Muscle layer of colon (tissue), 2 donors: ENCODE data around the gene ZNF574.

Source experiments
- H3K27ac ChIP-seq: one replicate; pipeline ENCODE4 v1.7.0; 2013; ENCODE audit warnings: low read depth, mild to moderate bottlenecking, low read length, moderate library complexity
- H3K27me3 ChIP-seq, 2 donors: one replicate each; pipeline ENCODE4 v1.7.0; 2013; ENCODE audit warnings: low read length in 2 of 2, mild to moderate bottlenecking in 2 of 2; ENCODE audit not compliant: insufficient read depth in 2 of 2, control insufficient read depth in 1 of 2
- H3K36me3 ChIP-seq: one replicate; pipeline ENCODE4 v1.7.0; 2013; ENCODE audit warnings: mild to moderate bottlenecking, low read length; ENCODE audit not compliant: insufficient read depth
- H3K4me1 ChIP-seq: one replicate; pipeline ENCODE4 v1.7.0; 2013; ENCODE audit warnings: mild to moderate bottlenecking, low read length; ENCODE audit not compliant: insufficient read depth
- H3K4me3 ChIP-seq, 2 donors: one replicate each; pipeline ENCODE4 v1.7.0; 2013; ENCODE audit warnings: low read length in 2 of 2, low read depth in 1 of 2, mild to moderate bottlenecking in 1 of 2, moderate library complexity in 1 of 2
- H3K9ac ChIP-seq: one replicate; pipeline ENCODE4 v1.7.0; 2013; ENCODE audit warnings: low read length
- H3K9me3 ChIP-seq: one replicate; pipeline ENCODE4 v1.7.0; 2013; ENCODE audit warnings: mild to moderate bottlenecking, low read length
- donor health status: abdominal sarcoma.
- donor health status: Adenocarcinoma of cecum.

Gene ZNF574

DNA sequence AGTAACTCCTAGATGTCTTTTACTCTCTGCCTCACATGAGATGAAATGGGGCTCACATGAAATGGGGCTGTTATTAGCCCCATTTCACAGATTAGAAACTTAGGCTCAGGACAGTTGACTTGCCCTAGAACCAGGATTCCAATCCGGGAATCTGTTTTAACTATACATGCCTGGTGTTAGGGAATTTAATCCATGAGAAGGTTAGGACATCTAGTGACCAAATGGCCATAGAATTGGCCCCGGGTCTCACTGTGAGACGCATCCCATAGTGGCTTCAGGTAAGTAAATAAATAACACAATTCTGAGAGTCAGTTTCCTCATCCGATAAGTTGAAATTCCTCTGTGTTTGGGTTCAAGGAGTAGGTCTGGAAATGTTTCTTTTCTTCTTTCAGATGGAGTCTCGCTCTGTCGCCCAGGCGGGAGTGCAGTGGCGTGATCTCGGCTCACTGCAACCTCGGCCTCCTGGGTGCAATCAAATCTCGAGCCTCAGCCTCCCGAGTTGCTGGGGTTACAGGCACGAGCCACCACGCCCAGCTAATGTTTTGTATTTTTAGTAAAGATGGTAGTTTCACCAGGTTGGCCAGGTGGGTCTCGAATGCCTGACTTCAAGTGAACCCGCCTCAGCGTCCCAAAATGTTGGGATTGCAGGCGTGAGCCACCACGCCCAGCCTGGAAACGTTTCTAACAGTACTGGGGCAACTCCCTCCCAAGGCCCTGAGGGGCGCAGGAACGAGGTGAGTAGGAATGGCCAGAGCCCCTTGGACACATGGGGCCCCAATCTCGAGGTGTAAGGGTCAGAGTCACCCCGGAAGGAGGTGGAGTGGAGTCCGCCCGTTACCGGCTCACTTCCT is 1.2 kb upstream of the ZNF574 start:
- Histone ChIP-seq H3K9me3 (no peaks in the 10 kb centered on the region), H3K27ac (peak overlapping the region; percentile 98), H3K27me3 (peaks cover 0 to 2% of the 10 kb centered on the region in 2 donors), H3K4me1 (peaks cover 24% of the 10 kb centered on the region), H3K4me3 (peak overlapping the region; percentile 72 to 75), H3K36me3 (no peaks in the 10 kb centered on the region), H3K9ac (peak overlapping the region; percentile 95)

DNA sequence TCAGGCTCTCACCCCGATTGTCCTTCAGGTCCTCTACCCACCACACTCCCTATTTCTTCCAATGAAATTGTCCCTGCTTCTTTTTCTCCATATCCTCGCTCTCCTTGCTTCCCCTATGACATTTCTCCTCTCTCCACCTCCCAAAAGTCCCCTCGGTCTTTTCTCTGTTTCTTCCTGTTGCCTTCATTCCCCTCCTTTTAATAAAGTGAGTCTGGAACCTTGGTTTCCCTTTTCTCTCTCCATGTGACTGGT is 676 bp upstream of the ZNF574 start:
- H3K36me3 ChIP-seq, result no peaks in the 10 kb centered on the region
- peak overlapping the region; percentile 72 to 75 for H3K4me3 ChIP-seq
- peak overlapping the region; percentile 95 for H3K9ac ChIP-seq
- H3K9me3 ChIP-seq, result no peaks in the 10 kb centered on the region
- H3K27me3 ChIP-seq, result no peaks in the 10 kb centered on the region
- peaks cover 22% of the 10 kb centered on the region for H3K4me1 ChIP-seq
- peak overlapping the region; percentile 98 for H3K27ac ChIP-seq

DNA sequence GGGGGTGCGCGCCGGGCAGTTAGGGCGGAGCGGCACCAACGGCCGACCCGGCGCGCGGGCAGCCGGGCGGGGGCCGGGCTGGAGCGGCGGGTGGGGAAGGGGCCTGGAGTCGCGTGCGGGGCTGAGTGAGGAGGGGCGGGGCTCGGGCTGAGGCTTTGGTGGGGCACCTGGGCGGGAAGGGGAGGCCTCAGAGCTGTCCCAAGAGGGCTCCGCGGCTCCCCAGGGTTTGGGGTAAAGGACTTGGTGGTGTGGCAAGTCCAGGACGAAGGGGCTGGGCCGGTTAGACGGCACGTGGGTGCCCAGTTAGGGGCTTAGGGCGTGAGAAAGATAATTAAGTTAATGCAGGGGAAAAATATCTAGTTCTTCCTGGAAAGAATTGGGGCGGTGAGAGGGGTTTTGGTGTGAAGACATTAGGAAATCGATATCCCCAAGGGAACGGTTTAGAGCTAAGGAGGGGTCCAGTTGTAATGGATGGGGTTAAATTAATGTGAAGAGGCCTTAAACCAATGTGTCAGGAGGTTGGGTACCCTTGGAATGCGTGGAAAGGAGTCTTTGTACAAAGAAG is 496 bp downstream of the ZNF574 start:
- H3K36me3 ChIP-seq, result peaks cover 8% of the 10 kb centered on the region
- peaks cover 15% of the 10 kb centered on the region for H3K4me1 ChIP-seq
- no peaks in the 10 kb centered on the region for H3K9me3 ChIP-seq
- peak overlapping the region; percentile 98 for H3K27ac ChIP-seq
- peak overlapping the region; percentile 90 for H3K9ac ChIP-seq
- H3K27me3 ChIP-seq, result no peaks in the 10 kb centered on the region
- peak overlapping the region; percentile 82 to 88 for H3K4me3 ChIP-seq

DNA sequence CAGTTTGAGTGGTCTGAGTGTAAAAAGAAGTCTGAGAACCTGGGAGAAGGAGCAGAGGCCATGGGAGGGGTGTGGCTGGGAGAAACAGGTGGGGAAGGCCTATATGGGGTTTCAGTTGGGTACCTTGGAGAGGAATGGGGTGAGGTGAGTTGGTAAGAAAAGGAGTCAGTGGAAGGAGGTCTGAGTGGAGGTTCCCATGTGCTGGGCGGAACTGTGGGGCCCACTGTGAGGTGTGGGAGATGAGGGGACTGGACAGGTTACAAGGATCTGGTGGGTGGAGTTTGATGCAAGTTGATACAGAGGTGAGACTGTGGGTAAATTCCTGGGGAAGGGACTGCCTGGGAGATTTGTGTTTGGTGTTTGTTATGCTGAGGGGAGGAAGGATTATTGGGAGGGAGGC is 2.1 kb downstream of the ZNF574 start:
- Histone ChIP-seq H3K4me3 (no peak overlapping the region), H3K9me3 (no peaks in the 10 kb centered on the region), H3K27me3 (no peaks in the 10 kb centered on the region), H3K4me1 (peaks cover 15% of the 10 kb centered on the region), H3K27ac (no peak overlapping the region), H3K36me3 (peaks cover 16% of the 10 kb centered on the region), H3K9ac (no peak overlapping the region)

DNA sequence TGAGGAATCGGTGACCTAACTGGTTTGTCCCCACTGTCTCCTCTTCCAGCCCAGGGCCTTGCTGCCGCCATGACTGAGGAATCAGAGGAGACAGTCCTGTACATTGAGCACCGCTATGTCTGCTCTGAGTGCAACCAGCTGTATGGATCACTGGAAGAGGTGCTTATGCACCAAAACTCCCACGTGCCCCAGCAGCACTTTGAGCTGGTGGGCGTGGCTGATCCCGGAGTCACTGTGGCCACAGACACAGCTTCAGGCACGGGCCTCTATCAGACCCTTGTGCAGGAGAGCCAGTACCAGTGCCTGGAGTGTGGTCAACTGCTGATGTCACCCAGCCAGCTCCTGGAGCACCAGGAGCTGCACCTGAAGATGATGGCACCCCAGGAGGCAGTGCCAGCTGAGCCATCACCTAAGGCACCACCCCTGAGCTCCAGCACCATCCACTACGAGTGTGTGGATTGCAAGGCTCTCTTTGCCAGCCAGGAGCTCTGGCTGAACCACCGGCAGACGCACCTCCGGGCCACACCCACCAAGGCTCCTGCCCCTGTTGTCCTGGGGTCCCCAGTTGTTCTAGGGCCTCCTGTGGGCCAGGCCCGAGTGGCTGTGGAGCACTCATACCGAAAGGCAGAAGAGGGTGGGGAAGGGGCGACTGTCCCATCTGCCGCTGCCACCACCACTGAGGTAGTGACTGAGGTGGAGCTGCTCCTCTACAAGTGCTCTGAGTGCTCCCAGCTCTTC is 2.7 kb downstream of the ZNF574 start:
- peaks cover 20% of the 10 kb centered on the region for H3K36me3 ChIP-seq
- H3K27ac ChIP-seq, result no peak overlapping the region
- no peaks in the 10 kb centered on the region for H3K9me3 ChIP-seq
- peaks cover 15% of the 10 kb centered on the region for H3K4me1 ChIP-seq
- H3K4me3 ChIP-seq, result no peak overlapping the region
- no peaks in the 10 kb centered on the region for H3K27me3 ChIP-seq
- no peak overlapping the region for H3K9ac ChIP-seq

DNA sequence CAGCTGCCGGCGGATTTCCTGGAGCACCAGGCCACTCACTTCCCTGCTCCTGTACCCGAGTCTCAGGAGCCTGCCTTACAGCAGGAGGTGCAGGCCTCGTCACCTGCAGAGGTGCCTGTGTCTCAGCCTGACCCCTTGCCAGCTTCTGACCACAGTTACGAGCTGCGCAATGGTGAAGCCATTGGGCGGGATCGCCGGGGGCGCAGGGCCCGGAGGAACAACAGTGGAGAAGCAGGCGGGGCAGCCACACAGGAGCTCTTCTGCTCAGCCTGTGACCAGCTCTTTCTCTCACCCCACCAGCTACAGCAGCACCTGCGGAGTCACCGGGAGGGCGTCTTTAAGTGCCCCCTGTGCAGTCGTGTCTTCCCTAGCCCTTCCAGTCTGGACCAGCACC is 3.3 kb downstream of the ZNF574 start:
- Histone ChIP-seq H3K4me1 (peaks cover 15% of the 10 kb centered on the region), H3K27ac (no peak overlapping the region), H3K4me3 (no peak overlapping the region), H3K9me3 (no peaks in the 10 kb centered on the region), H3K27me3 (no peaks in the 10 kb centered on the region), H3K9ac (no peak overlapping the region), H3K36me3 (peaks cover 24% of the 10 kb centered on the region)

DNA sequence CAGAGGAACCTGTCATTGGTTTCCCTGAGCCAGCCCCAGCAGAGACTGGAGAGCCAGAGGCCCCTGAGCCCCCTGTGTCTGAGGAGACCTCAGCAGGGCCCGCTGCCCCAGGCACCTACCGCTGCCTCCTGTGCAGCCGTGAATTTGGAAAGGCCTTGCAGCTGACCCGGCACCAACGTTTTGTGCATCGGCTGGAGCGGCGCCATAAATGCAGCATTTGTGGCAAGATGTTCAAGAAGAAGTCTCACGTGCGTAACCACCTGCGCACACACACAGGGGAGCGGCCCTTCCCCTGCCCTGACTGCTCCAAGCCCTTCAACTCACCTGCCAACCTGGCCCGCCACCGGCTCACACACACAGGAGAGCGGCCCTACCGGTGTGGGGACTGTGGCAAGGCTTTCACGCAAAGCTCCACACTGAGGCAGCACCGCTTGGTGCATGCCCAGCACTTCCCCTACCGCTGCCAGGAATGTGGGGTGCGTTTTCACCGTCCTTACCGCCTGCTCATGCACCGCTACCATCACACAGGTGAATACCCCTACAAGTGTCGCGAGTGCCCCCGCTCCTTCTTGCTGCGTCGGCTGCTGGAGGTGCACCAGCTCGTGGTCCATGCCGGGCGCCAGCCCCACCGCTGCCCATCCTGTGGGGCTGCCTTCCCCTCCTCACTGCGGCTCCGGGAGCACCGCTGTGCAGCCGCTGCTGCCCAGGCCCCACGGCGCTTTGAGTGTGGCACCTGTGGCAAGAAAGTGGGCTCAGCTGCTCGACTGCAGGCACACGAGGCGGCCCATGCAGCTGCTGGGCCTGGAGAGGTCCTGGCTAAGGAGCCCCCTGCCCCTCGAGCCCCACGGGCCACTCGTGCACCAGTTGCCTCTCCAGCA is 4.2 kb downstream of the ZNF574 start:
- Histone ChIP-seq H3K4me1 (peaks cover 15% of the 10 kb centered on the region), H3K9ac (no peak overlapping the region), H3K36me3 (peaks cover 24% of the 10 kb centered on the region), H3K27me3 (no peaks in the 10 kb centered on the region), H3K27ac (no peak overlapping the region), H3K4me3 (no peak overlapping the region), H3K9me3 (no peaks in the 10 kb centered on the region)

DNA sequence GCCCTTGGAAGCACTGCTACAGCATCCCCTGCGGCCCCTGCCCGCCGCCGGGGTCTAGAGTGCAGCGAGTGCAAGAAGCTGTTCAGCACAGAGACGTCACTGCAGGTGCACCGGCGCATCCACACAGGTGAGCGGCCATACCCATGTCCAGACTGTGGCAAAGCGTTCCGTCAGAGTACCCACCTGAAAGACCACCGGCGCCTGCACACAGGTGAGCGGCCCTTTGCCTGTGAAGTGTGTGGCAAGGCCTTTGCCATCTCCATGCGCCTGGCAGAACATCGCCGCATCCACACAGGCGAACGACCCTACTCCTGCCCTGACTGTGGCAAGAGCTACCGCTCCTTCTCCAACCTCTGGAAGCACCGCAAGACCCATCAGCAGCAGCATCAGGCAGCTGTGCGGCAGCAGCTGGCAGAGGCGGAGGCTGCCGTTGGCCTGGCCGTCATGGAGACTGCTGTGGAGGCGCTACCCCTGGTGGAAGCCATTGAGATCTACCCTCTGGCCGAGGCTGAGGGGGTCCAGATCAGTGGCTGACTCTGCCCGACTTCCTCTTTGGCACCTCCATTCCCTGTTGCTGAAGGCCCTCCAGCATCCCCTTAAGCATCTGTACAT is 4.9 kb downstream of the ZNF574 start:
- no peak overlapping the region for H3K27ac ChIP-seq
- peaks cover 15% of the 10 kb centered on the region for H3K4me1 ChIP-seq
- H3K9ac ChIP-seq, result no peak overlapping the region
- H3K9me3 ChIP-seq, result no peaks in the 10 kb centered on the region
- no peaks in the 10 kb centered on the region for H3K27me3 ChIP-seq
- peaks cover 24% of the 10 kb centered on the region for H3K36me3 ChIP-seq
- no peak overlapping the region for H3K4me3 ChIP-seq

DNA sequence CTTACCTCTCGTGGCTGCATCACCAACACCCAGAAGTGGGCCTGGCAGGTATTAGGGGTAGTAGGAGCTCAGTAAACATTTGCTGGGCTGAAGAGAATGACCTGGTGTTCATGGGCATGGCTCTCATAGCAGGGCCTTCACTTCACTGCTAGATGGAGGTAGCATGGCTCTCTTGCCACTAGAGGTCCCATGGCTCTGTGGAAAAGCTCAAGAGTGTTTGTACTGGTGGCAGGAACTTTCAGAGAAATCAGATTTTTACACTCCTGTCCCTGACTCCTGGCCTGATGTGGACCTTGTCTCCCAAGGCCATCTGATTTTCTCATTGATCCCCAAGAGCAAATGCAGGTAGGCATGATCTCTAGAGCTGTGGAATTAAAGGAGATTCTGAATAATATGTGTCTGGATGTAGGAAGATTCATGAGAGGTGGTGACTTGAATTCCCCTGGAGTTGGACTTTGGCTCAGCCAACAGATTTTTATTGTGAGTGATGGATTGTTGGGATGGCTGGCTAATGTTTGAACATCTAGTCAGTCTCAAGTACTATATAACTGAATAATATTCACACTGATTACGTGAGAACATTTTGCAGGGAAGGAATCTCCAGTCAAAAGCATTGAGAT is 5.7 kb downstream of the ZNF574 start:
- Histone ChIP-seq H3K27me3 (no peaks in the 10 kb centered on the region), H3K4me1 (peaks cover 13% of the 10 kb centered on the region), H3K27ac (no peak overlapping the region), H3K4me3 (no peak overlapping the region), H3K9me3 (no peaks in the 10 kb centered on the region), H3K9ac (no peak overlapping the region), H3K36me3 (peaks cover 24% of the 10 kb centered on the region)

DNA sequence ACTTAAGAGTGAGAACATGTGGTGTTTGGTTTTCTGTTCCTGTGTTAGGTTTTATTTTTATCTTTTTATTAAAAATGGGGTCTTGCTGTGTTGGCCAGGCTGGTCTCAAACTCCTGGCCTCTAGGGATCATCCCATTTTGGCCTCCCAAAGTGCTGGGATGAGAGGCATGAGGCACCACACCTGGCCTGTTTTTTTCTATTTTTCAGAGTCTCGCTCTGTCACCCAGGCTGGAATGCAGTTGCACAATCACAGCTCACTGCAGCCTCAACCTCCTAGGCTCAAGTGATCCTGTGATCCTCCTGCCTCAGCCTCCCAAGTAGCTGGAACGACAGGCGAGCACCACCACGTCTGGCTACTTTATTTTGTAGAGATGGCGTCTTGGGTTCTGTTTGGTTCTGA is 7.6 kb downstream of the ZNF574 start:
- Histone ChIP-seq H3K9ac (no peak overlapping the region), H3K4me1 (peaks cover 6% of the 10 kb centered on the region), H3K9me3 (no peaks in the 10 kb centered on the region), H3K27ac (no peak overlapping the region), H3K27me3 (no peaks in the 10 kb centered on the region), H3K4me3 (no peak overlapping the region), H3K36me3 (peaks cover 24% of the 10 kb centered on the region)
